IPS-18c (cell line): Measurements from ENCODE around the gene UTP25.
"Not testable (repeated sequence)": the region's sequence is repeated elsewhere in the genome, so short reads cannot be mapped to it uniquely, and the experiment has no call there.

Source experiments
- H3K4me3 ChIP-seq: 2 replicates; pipeline ENCODE4 v1.7.0; 2013; ENCODE audit warnings: low read depth, mild to moderate bottlenecking, low read length, moderate library complexity; ENCODE audit not compliant: insufficient read depth
- H3K9me3 ChIP-seq: one replicate; pipeline ENCODE4 v1.6.1; 2013; ENCODE audit warnings: mild to moderate bottlenecking, low read length, moderate library complexity; ENCODE audit not compliant: control insufficient read depth, insufficient read depth

Gene UTP25

GRCh38 chr1:209878964-209879363 is 51.2 kb downstream of the UTP25 start:
- Histone ChIP-seq H3K4me3 (no peak overlapping the region), H3K9me3 (no peaks in the 10 kb centered on the region)

GRCh38 chr1:209879539-209879938 is 51.8 kb downstream of the UTP25 start:
- no peak overlapping the region for H3K4me3 ChIP-seq

GRCh38 chr1:209880031-209880430 is 52.3 kb downstream of the UTP25 start:
- Histone ChIP-seq H3K9me3 (no peaks in the 10 kb centered on the region), H3K4me3 (no peak overlapping the region)

More at GRCh38 chr1:209879539-209879938, 51.8 kb downstream of the UTP25 start:
- H3K9me3 ChIP-seq, result no peaks in the 10 kb centered on the region

- Histone ChIP-seq H3K9me3 (no peaks in the 10 kb centered on the region), H3K4me3 (no peak overlapping the region)
These were observed 53.8 kb downstream of the UTP25 start for GRCh38 chr1:209881619-209882018.

GRCh38 chr1:209882286-209882685 is 54.5 kb downstream of the UTP25 start:
- Histone ChIP-seq H3K4me3 (no peak overlapping the region), H3K9me3 (no peaks in the 10 kb centered on the region)

- H3K9me3 ChIP-seq, result no peaks in the 10 kb centered on the region
These were observed 55.2 kb downstream of the UTP25 start for GRCh38 chr1:209882942-209883340.

GRCh38 chr1:209883341-209883971 is 55.7 kb downstream of the UTP25 start:
- H3K4me3 ChIP-seq, result no peak overlapping the region
- no peaks in the 10 kb centered on the region for H3K9me3 ChIP-seq

More at GRCh38 chr1:209882942-209883340, 55.2 kb downstream of the UTP25 start:
- H3K4me3 ChIP-seq, result no peak overlapping the region

GRCh38 chr1:209884249-209884648 is 56.5 kb downstream of the UTP25 start:
- H3K9me3 ChIP-seq, result no peaks in the 10 kb centered on the region
- H3K4me3 ChIP-seq, result no peak overlapping the region

GRCh38 chr1:209884665-209885117 is 56.9 kb downstream of the UTP25 start:
- no peaks in the 10 kb centered on the region for H3K9me3 ChIP-seq

GRCh38 chr1:209885403-209886218 is 57.8 kb downstream of the UTP25 start:
- H3K9me3 ChIP-seq, result no peaks in the 10 kb centered on the region
- H3K4me3 ChIP-seq, result no peak overlapping the region

More at GRCh38 chr1:209884665-209885117, 56.9 kb downstream of the UTP25 start:
- no peak overlapping the region for H3K4me3 ChIP-seq

GRCh38 chr1:209886219-209886536 is 58.4 kb downstream of the UTP25 start:
- H3K4me3 ChIP-seq, result no peak overlapping the region
- no peaks in the 10 kb centered on the region for H3K9me3 ChIP-seq

- not testable (repeated sequence) for H3K4me3 ChIP-seq, H3K9me3 ChIP-seq
These were observed 60.7 kb downstream of the UTP25 start for GRCh38 chr1:209888291-209889076.

- Histone ChIP-seq H3K9me3 (no peaks in the 10 kb centered on the region), H3K4me3 (no peak overlapping the region)
These were observed 61.3 kb downstream of the UTP25 start for GRCh38 chr1:209889077-209889418.

- H3K9me3 ChIP-seq, result no peaks in the 10 kb centered on the region
- no peak overlapping the region for H3K4me3 ChIP-seq
These were observed 63.0 kb downstream of the UTP25 start for GRCh38 chr1:209890641-209891330.

GRCh38 chr1:209893751-209894150 is 66.0 kb downstream of the UTP25 start:
- Histone ChIP-seq H3K9me3 (no peaks in the 10 kb centered on the region), H3K4me3 (no peak overlapping the region)

- Histone ChIP-seq H3K9me3 (no peaks in the 10 kb centered on the region), H3K4me3 (no peak overlapping the region)
These were observed 67.9 kb downstream of the UTP25 start for GRCh38 chr1:209895709-209896108.

- Histone ChIP-seq H3K9me3 (no peaks in the 10 kb centered on the region), H3K4me3 (no peak overlapping the region)
These were observed 68.6 kb downstream of the UTP25 start for GRCh38 chr1:209896346-209896745.
